Measurements from ENCODE around the gene PTGFRN. TPM values are rescaled to one million over a fixed set of nuclear protein-coding genes. Genes with fewer than 3 reads are reported as not detected.

PTGFRN gene
- total and polyA plus RNA-seq, 9 of the 15 experiments (the other 6 are each of a cell fraction or from before 2014, with no cell fraction given) = 17.3 to 33.1 (median 25.7) TPM

- no peaks in the 10 kb centered on the region for H3K4me1 ChIP-seq (replicated peaks in 1 of 2; ENCODE audit: control insufficient read depth in 2 of 2, insufficient read depth in 2 of 2, low read length in 2 of 2)
- no peak overlapping the region for H3K4me2 ChIP-seq (ENCODE audit: insufficient read depth, low read length)
- WGBS (ENCODE audit: insufficient coverage, low coverage, missing lambda C conversion rate) = 92% methylated on average over 1 of the region's 1 CpG
- no peak for FAIRE-seq
- no peak for ATAC-seq
- no peak for DNase-seq (ENCODE audit: extremely low read depth in 1 of 4, low spot score in 3 of 4)
- no peaks in the 10 kb centered on the region for H3K27me3 ChIP-seq (ENCODE audit: control insufficient read depth in 2 of 2, insufficient read depth in 2 of 2, low read length in 2 of 2)
- no peaks in the 10 kb centered on the region for H3K79me2 ChIP-seq (ENCODE audit: control insufficient read depth, insufficient read depth, low read length)
- intact Hi-C loops (cut with micrococcal nuclease) = no loop called here
- H4K20me1 ChIP-seq (replicated peaks; ENCODE audit: control insufficient read depth, insufficient read depth, low read length) = no peaks in the 10 kb centered on the region
- in situ Hi-C loops (cut with MboI) = no loop called here
- CTCF ChIA-PET (ENCODE audit: low intra/inter-chr PET ratio) = no interaction called here
- no TSS peak for BruUV-seq (replicated peaks)
- TF ChIP-seq ZBTB34 (CRISPR knock-in tag; IDR thresholded peaks at IDR 0.05) (no peak), CHD1 (IDR thresholded peaks at IDR 0.05; ENCODE audit: low read length) (no peak), ELF1 (tag; IDR thresholded peaks at IDR 0.05) (no peak), SLC30A9 (CRISPR knock-in tag; IDR thresholded peaks at IDR 0.05) (no peak), MEIS2 (IDR thresholded peaks at IDR 0.05; ENCODE audit: partially characterized antibody) (no peak), TCF7 (IDR thresholded peaks at IDR 0.05; ENCODE audit: borderline replicate concordance) (no peak), ZBTB7A (IDR thresholded peaks at IDR 0.05; ENCODE audit: borderline replicate concordance, control insufficient read depth, low read depth, low read length) (no peak), DACH1 (IDR thresholded peaks at IDR 0.05; ENCODE audit: partially characterized antibody) (no peak)
- H2AFZ ChIP-seq (ENCODE audit: low read depth, low read length) = no peak overlapping the region
- no peaks in the 10 kb centered on the region for H3K9me1 ChIP-seq (ENCODE audit: control insufficient read depth, insufficient read depth, low read length)
- H3K27ac ChIP-seq (ENCODE audit: extremely low read depth, low read depth, low read length) = no peak overlapping the region
- no peak overlapping the region for H3K4me3 ChIP-seq
- H3K36me3 ChIP-seq (ENCODE audit: control insufficient read depth, insufficient read depth, low read length) = peaks cover 52% of the 10 kb centered on the region
- H3K9ac ChIP-seq (ENCODE audit: insufficient read depth in 1 of 2, low read depth in 2 of 2, low read length in 2 of 2) = no peak overlapping the region
- POLR2A ChIA-PET = interaction anchor here (0.9 kb wide), 1 partner anchor 8 kb away, joined by 3 read pairs; no protein-coding TSS in a partner anchor
- no peaks in the 10 kb centered on the region for H3K9me3 ChIP-seq (replicated peaks; ENCODE audit: control insufficient read depth, insufficient read depth, low read depth, low read length)
These were observed 33.7 kb downstream of the PTGFRN start for GRCh38 chr1:116943438-116943837.
